C1 segment of cervical spinal cord (tissue), 14 donors: ENCODE data around the gene SCNN1B.
A peak's percentile ranks its signal among the peaks of the same experiment; 100 is the strongest.

ENCODE experiments used
- DNase-seq, 14 donors: peaks; one replicate each; lab custom pipeline; 2025; lab: John Stamatoyannopoulos, UW

SCNN1B gene

GRCh38 chr16:23403547-23403946 lies 101.4 kb downstream of the SCNN1B start:
- DNase-seq = peak in 1 of 14 donors; percentile 23

GRCh38 chr16:23406024-23406423 lies 103.9 kb downstream of the SCNN1B start:
- DNase-seq = no peak

- peak in 1 of 14 donors; percentile 29 for DNase-seq
Observed at GRCh38 chr16:23406546-23407240, 104.6 kb downstream of the SCNN1B start.

GRCh38 chr16:23407436-23408127 lies 105.5 kb downstream of the SCNN1B start:
- peak in 3 of 14 donors; percentile 1 to 91 (median 16) for DNase-seq

GRCh38 chr16:23408242-23408822 lies 106.2 kb downstream of the SCNN1B start:
- DNase-seq = peak in 1 of 14 donors; percentile 89

GRCh38 chr16:23408823-23409298 lies 106.8 kb downstream of the SCNN1B start:
- peak in 10 of 14 donors; percentile 11 to 98 (median 38) for DNase-seq

GRCh38 chr16:23409522-23409921 lies 107.4 kb downstream of the SCNN1B start:
- no peak for DNase-seq

GRCh38 chr16:23410176-23410575 lies 108.1 kb downstream of the SCNN1B start:
- no peak for DNase-seq

- DNase-seq = no peak
Observed at GRCh38 chr16:23414731-23415130, 112.6 kb downstream of the SCNN1B start.

GRCh38 chr16:23416816-23417215 lies 114.7 kb downstream of the SCNN1B start:
- peak in 1 of 14 donors; percentile 41 for DNase-seq

- no peak for DNase-seq
Observed at GRCh38 chr16:23420011-23420410, 117.9 kb downstream of the SCNN1B start.

GRCh38 chr16:23423496-23424049 lies 121.5 kb downstream of the SCNN1B start:
- DNase-seq = peak in 5 of 14 donors; percentile 0 to 75 (median 15)

GRCh38 chr16:23424292-23424958 lies 122.3 kb downstream of the SCNN1B start:
- DNase-seq = no peak

GRCh38 chr16:23428351-23428750 lies 126.2 kb downstream of the SCNN1B start:
- no peak for DNase-seq
